Upper lobe of right lung (tissue), 1 donor: ENCODE measurements around the gene MARK4. TPM values are rescaled to one million over a fixed set of nuclear protein-coding genes. Genes with fewer than 3 reads are reported as not detected.
A peak's percentile ranks its signal among the peaks of the same experiment; 100 is the strongest.

Experiments
- ATAC-seq: fragments of 200-7000 bp; cut with Tn5 transposase; one replicate; pipeline ENCODE4 v1.9.1; 2020; ENCODE audit warnings: mild to moderate bottlenecking, moderate library complexity
- DNase-seq: peaks from one replicate; pipeline ENCODE4 v3.0.0-alpha.2; 2020
- H3K27ac ChIP-seq: fragments of 200-600 bp; one replicate; pipeline ENCODE4 v1.8.0; 2022
- H3K27me3 ChIP-seq: fragments of 200-600 bp; one replicate; pipeline ENCODE4 v1.8.0; 2022; ENCODE audit warnings: mild to moderate bottlenecking
- H3K36me3 ChIP-seq: fragments of 200-600 bp; one replicate; pipeline ENCODE4 v1.8.0; 2022
- H3K4me1 ChIP-seq: fragments of 200-600 bp; one replicate; pipeline ENCODE4 v1.8.0; 2022
- H3K4me3 ChIP-seq: fragments of 200-600 bp; one replicate; pipeline ENCODE4 v1.8.0; 2022; ENCODE audit warnings: mild to moderate bottlenecking
- H3K9me3 ChIP-seq: fragments of 200-600 bp; one replicate; pipeline ENCODE4 v1.8.0; 2022
- CTCF ChIP-seq: fragments of 200-600 bp; IDR thresholded peaks from one replicate; pipeline ENCODE4 v1.8.0; 2022; ENCODE audit warnings: antibody characterized with exemption
- intact Hi-C: fragments of 100-400 bp; cut with DNase I; formaldehyde crosslinking; loops from one replicate; pipeline ENCODE4 v1.11.0; 2022
- total RNA-seq: library from RNA; stranded (reverse); fragmentation: NEBNext Ultra II Directional; extraction: Animal tissue kit (Norgen Biotek cat#: 25700); gene quantifications from one replicate; pipeline ENCODE4 v1.2.1, GENCODE V29; 2021
- donor health status: DM: no; HTN: yes; CAD: no; lungs with severe emphysema.

Gene MARK4
- total RNA-seq, 1 donor from 2014 or later = 30.0 TPM

- TF ChIP-seq CTCF = no peak
- peaks cover 30% of the 10 kb centered on the region for H3K4me1 ChIP-seq
- no peaks in the 10 kb centered on the region for H3K27me3 ChIP-seq
- DNase-seq = no peak
- no peak for ATAC-seq
- peak overlapping the region; percentile 84 for H3K4me3 ChIP-seq
- H3K27ac ChIP-seq = peak overlapping the region; percentile 71
- intact Hi-C loops = no loop called here
- H3K9me3 ChIP-seq = no peaks in the 10 kb centered on the region
- H3K36me3 ChIP-seq = no peaks in the 10 kb centered on the region
Measured at GRCh38 chr19:45250216-45250831, 747 bp upstream of the MARK4 start.

DNA sequence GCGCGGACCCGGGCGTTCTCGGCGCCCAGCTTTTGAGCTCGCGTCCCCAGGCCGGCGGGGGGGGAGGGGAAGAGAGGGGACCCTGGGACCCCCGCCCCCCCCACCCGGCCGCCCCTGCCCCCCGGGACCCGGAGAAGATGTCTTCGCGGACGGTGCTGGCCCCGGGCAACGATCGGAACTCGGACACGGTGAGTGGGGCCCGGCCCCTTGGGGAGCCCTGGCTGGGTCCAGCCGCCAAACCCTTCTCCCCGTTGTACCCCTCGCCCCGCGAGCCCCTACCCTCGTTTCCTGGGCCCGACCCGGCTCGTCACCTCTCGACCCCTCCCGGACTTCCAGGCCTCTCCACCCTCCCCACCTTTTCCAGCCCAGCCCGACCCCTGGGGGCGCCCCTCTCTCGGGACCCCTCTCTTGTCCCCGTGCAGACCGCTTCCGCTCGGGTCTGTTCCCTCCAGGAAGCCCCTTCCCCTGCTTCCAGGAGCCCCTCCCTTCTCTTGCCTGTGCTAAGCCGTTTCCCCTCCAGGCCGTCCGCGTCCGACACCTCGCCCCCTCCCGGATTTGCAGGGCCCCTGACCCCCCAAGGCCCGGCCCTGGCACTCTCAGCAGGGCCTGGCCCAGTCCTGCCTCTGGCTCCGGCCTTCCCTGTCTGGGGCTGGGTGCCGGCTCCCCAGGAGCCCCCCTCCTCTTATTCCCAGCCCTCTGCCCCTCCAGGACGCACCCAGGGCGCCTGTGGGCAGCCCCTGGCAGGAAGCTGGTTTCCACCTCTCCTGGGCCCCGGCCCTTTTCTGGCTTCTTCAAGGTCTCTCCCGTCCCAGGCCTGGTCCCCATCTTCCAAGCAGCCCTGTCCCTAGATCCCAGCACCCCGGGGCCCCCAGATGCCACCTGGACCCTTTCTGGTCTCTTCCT, 632 bp downstream of the MARK4 start:
- Histone ChIP-seq H3K9me3 (no peaks in the 10 kb centered on the region), H3K27ac (peak overlapping the region; percentile 70), H3K27me3 (no peaks in the 10 kb centered on the region), H3K4me1 (peaks cover 30% of the 10 kb centered on the region), H3K36me3 (no peaks in the 10 kb centered on the region), H3K4me3 (peak overlapping the region; percentile 84)
- intact Hi-C loops = no loop called here
- DNase-seq (no peak), ATAC-seq (peak; percentile 22)
- no peak for TF ChIP-seq CTCF

DNA sequence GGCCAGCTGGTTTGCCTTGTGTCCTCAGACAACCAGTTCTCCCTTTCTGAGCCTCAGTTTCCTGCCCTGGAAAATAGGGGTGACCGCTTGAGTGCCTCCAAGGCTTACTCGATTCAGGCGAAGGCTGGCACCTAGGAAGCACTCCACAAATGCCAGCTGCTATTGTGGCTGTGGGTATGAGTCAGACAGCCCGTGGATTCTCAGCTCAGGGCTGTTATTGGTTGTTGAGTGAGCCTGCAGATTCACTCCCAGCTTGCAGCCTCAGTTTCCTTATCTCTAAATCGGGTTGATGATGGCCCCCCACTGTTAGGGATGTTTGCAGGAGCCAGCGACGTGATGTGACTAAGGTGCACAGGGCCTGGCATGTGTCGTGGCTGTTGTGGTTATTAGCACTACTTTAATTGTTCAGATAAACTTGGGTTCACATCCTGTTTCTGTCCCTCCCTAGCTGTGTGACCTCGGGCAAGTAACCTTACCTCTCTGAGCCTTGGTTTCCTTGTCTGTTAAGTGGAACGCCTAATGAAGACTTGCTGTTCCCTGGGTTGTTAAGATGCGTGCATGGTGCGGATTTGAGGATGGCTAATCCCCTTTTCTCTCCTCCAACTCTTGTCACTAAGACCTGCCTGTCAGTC, 2.4 kb downstream of the MARK4 start:
- Histone ChIP-seq H3K27ac (no peak overlapping the region), H3K4me3 (no peak overlapping the region), H3K9me3 (no peaks in the 10 kb centered on the region), H3K36me3 (no peaks in the 10 kb centered on the region), H3K27me3 (no peaks in the 10 kb centered on the region), H3K4me1 (peaks cover 30% of the 10 kb centered on the region)
- no peak for DNase-seq
- intact Hi-C loops = no loop called here
- no peak for ATAC-seq
- no peak for TF ChIP-seq CTCF

- peak; percentile 27 for TF ChIP-seq CTCF
- Histone ChIP-seq H3K4me3 (no peak overlapping the region), H3K36me3 (no peaks in the 10 kb centered on the region), H3K4me1 (peaks cover 30% of the 10 kb centered on the region), H3K27ac (no peak overlapping the region), H3K9me3 (no peaks in the 10 kb centered on the region), H3K27me3 (no peaks in the 10 kb centered on the region)
- ATAC-seq (no peak), DNase-seq (no peak)
- intact Hi-C loops = no loop called here
Measured at GRCh38 chr19:45254044-45254531, 3.0 kb downstream of the MARK4 start.

- Histone ChIP-seq H3K9me3 (no peaks in the 10 kb centered on the region), H3K27me3 (no peaks in the 10 kb centered on the region), H3K4me3 (no peak overlapping the region), H3K4me1 (peaks cover 24% of the 10 kb centered on the region), H3K36me3 (no peaks in the 10 kb centered on the region), H3K27ac (no peak overlapping the region)
- TF ChIP-seq CTCF = no peak
- intact Hi-C loops = no loop called here
- ATAC-seq (no peak), DNase-seq (no peak)
Measured at GRCh38 chr19:45255611-45256157, 4.6 kb downstream of the MARK4 start.
